ENCODE results near the gene NOP10. TPM values are rescaled to one million over a fixed set of nuclear protein-coding genes. Genes with fewer than 3 reads are reported as not detected.
A peak's percentile ranks its signal among the peaks of the same experiment; 100 is the strongest.
"Not testable (repeated sequence)": the region's sequence is repeated elsewhere in the genome, so short reads cannot be mapped to it uniquely, and the experiment has no call there.

Gene NOP10
- polyA plus RNA-seq (2013) = 349 TPM in 2 replicates

DNA sequence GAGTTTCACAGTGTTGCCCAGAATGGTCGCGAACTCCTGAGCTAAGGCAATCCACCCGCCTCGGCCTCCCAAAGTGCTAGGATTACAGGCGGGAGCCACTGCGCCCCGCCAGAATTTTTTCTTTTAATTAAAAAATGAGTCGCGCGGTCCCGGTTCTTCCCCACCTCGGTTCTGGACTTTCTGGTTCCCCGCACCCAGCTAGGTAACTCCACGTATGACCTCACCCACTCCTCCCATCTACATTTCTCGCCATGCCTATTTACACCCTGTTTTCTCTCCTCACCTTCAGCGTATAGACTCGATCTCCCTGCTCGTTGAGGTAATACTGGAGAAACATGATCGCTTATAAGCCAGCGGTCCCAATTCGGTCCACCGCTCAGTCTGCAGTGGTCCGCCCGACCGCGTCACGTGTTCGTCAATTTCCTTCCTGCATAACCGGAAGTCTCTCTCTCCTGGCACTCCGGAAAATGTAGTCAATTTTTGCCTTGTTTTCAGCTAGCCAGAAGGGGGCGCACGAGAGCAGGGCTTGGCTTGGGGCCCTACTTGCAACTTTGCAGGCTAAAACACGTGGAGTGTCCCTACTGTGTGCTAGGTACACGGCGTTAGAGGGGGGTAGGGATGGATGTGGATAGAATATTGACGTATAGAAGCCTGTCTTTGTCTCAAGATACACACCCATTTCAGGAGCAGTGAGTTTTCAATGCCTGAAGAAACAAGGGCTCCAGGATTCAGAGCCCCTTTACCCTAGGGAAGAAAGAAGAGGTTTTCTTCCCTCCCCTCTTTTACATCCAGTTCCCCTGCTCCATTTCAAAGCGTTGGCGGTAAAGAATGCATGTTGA is at the start of gene NOP10, which contains the start of gene NUTM1:
NOP10 (minus strand) TSS at position 400 of the 839 bp plus-strand sequence; CDS start at position 337, 63 bp downstream.
NUTM1 (plus strand) TSS at position 579 of the 839 bp plus-strand sequence. CDS start 382 bp downstream, outside the sequence.
- Histone ChIP-seq H3K9me3 (ENCODE audit: insufficient read depth, low read depth, low read length) (no peaks in the 10 kb centered on the region), H4K12ac (ENCODE audit: low read depth, low read length) (peak within 1 kb of the TSS; percentile 31), H3K36me3 (ENCODE audit: control insufficient read depth in 1 of 2, insufficient read depth in 2 of 2, low read length in 2 of 2) (peaks cover 7 to 8% of the 10 kb centered on the region in 2 experiments), H3K4me2 (ENCODE audit: low read length) (peak within 1 kb of the TSS; percentile 35), H3K23ac (ENCODE audit: low read length) (no peak within 1 kb of the TSS), H3K27ac (ENCODE audit: low read depth, low read length) (peak within 1 kb of the TSS; percentile 46), H2BK5ac (ENCODE audit: low read depth, low read length, poor library complexity) (peak within 1 kb of the TSS; percentile 10), H3K14ac (ENCODE audit: low read length) (peak within 1 kb of the TSS; percentile 25), H3K27me3 (ENCODE audit: insufficient read depth, low read length) (no peaks in the 10 kb centered on the region), H3K4me3 (ENCODE audit: low read depth, low read length) (peak within 1 kb of the TSS; percentile 74), H3K9ac (ENCODE audit: low read length) (peak within 1 kb of the TSS; percentile 19), H3K79me2 (ENCODE audit: control insufficient read depth, insufficient read depth, low read length, poor library complexity) (peaks cover 9% of the 10 kb centered on the region), H3K4me1 (ENCODE audit: control insufficient read depth in 1 of 2, insufficient read depth in 2 of 2, low read length in 2 of 2) (peaks cover 4% of the 10 kb centered on the region in 2 experiments), H4K8ac (ENCODE audit: low read depth, low read length) (peak within 1 kb of the TSS; percentile 67), H2AK5ac (ENCODE audit: low read length) (no peak within 1 kb of the TSS), H3K18ac (ENCODE audit: low read length) (peak within 1 kb of the TSS; percentile 21), H3K79me1 (ENCODE audit: low read length) (peaks cover 5% of the 10 kb centered on the region), H2BK12ac (ENCODE audit: low read length) (no peak within 1 kb of the TSS), H2BK120ac (ENCODE audit: insufficient read depth, low read length, poor library complexity) (peak within 1 kb of the TSS; percentile 12), H2AFZ (ENCODE audit: insufficient read depth, low read length, poor library complexity) (peak within 1 kb of the TSS; percentile 7), H3K4ac (ENCODE audit: low read depth, low read length) (peak within 1 kb of the TSS; percentile 78), H4K91ac (ENCODE audit: low read depth, low read length) (peak within 1 kb of the TSS; percentile 21)
- no CpG with 5 or more reads among the region's 38 CpGs for WGBS (ENCODE audit: extremely low coverage, insufficient coverage, insufficient read length)
- DNase-seq = peak; percentile 91 to 94

GRCh38 chr15:34389594-34390086 is 46.7 kb upstream of the NOP10 start:
- not testable (repeated sequence) for H2BK5ac ChIP-seq (ENCODE audit: low read depth, low read length, poor library complexity); H3K4ac ChIP-seq (ENCODE audit: low read depth, low read length); H4K8ac ChIP-seq (ENCODE audit: low read depth, low read length); H2BK12ac ChIP-seq (ENCODE audit: low read length); H3K4me2 ChIP-seq (ENCODE audit: low read length); H3K23ac ChIP-seq (ENCODE audit: low read length); H4K91ac ChIP-seq (ENCODE audit: low read depth, low read length); H3K14ac ChIP-seq (ENCODE audit: low read length); H3K27me3 ChIP-seq (ENCODE audit: insufficient read depth, low read length); H2AK5ac ChIP-seq (ENCODE audit: low read length); H3K79me1 ChIP-seq (ENCODE audit: low read length); H3K36me3 ChIP-seq (ENCODE audit: control insufficient read depth in 1 of 2, insufficient read depth in 2 of 2, low read length in 2 of 2); H3K9me3 ChIP-seq (ENCODE audit: insufficient read depth, low read depth, low read length); H4K12ac ChIP-seq (ENCODE audit: low read depth, low read length); H2BK120ac ChIP-seq (ENCODE audit: insufficient read depth, low read length, poor library complexity); H2AFZ ChIP-seq (ENCODE audit: insufficient read depth, low read length, poor library complexity); H3K9ac ChIP-seq (ENCODE audit: low read length); H3K27ac ChIP-seq (ENCODE audit: low read depth, low read length); H3K4me3 ChIP-seq (ENCODE audit: low read depth, low read length); H3K79me2 ChIP-seq (ENCODE audit: control insufficient read depth, insufficient read depth, low read length, poor library complexity); DNase-seq; H3K18ac ChIP-seq (ENCODE audit: low read length); H3K4me1 ChIP-seq (ENCODE audit: control insufficient read depth in 1 of 2, insufficient read depth in 2 of 2, low read length in 2 of 2)
- WGBS (ENCODE audit: extremely low coverage, insufficient coverage, insufficient read length) = no CpG with 5 or more reads among the region's 16 CpGs

GRCh38 chr15:34381829-34382521 is 39.0 kb upstream of the NOP10 start:
- not testable (repeated sequence) for H4K91ac ChIP-seq (ENCODE audit: low read depth, low read length); H2BK5ac ChIP-seq (ENCODE audit: low read depth, low read length, poor library complexity); DNase-seq; H3K79me1 ChIP-seq (ENCODE audit: low read length); H2AK5ac ChIP-seq (ENCODE audit: low read length); H3K79me2 ChIP-seq (ENCODE audit: control insufficient read depth, insufficient read depth, low read length, poor library complexity); H3K27ac ChIP-seq (ENCODE audit: low read depth, low read length); H4K8ac ChIP-seq (ENCODE audit: low read depth, low read length); H2BK120ac ChIP-seq (ENCODE audit: insufficient read depth, low read length, poor library complexity); H3K23ac ChIP-seq (ENCODE audit: low read length); H3K27me3 ChIP-seq (ENCODE audit: insufficient read depth, low read length); H2BK12ac ChIP-seq (ENCODE audit: low read length); H3K18ac ChIP-seq (ENCODE audit: low read length); H3K9ac ChIP-seq (ENCODE audit: low read length); H3K36me3 ChIP-seq (ENCODE audit: control insufficient read depth in 1 of 2, insufficient read depth in 2 of 2, low read length in 2 of 2); H2AFZ ChIP-seq (ENCODE audit: insufficient read depth, low read length, poor library complexity); H3K4me2 ChIP-seq (ENCODE audit: low read length); H3K4ac ChIP-seq (ENCODE audit: low read depth, low read length); H3K9me3 ChIP-seq (ENCODE audit: insufficient read depth, low read depth, low read length); H3K14ac ChIP-seq (ENCODE audit: low read length); H3K4me1 ChIP-seq (ENCODE audit: control insufficient read depth in 1 of 2, insufficient read depth in 2 of 2, low read length in 2 of 2); H4K12ac ChIP-seq (ENCODE audit: low read depth, low read length); H3K4me3 ChIP-seq (ENCODE audit: low read depth, low read length)
- no CpG with 5 or more reads among the region's 19 CpGs for WGBS (ENCODE audit: extremely low coverage, insufficient coverage, insufficient read length)

DNA sequence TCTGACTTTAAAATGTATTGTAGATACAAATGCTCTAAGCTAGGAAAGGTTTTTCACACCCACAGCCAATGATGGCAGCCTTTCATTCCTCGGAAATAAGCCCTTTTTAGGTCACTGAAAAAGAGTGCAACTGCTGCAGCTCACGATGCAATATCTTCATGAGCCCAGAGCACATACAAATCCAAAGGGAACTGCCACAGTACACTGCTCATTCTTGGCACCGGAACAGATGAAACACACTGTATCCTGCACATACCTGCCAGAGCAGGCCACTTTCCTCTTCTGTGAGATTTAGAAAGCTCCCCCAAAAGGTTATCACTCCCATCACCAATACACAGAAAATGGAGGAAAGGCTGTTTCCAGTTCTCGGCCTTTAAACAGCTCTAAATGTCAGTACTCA is 37.6 kb upstream of the NOP10 start:
- H3K4me1 ChIP-seq (ENCODE audit: control insufficient read depth in 1 of 2, insufficient read depth in 2 of 2, low read length in 2 of 2); H2BK120ac ChIP-seq (ENCODE audit: insufficient read depth, low read length, poor library complexity); DNase-seq; H3K4me3 ChIP-seq (ENCODE audit: low read depth, low read length); H2BK5ac ChIP-seq (ENCODE audit: low read depth, low read length, poor library complexity); H2AK5ac ChIP-seq (ENCODE audit: low read length); H3K27ac ChIP-seq (ENCODE audit: low read depth, low read length); H3K14ac ChIP-seq (ENCODE audit: low read length); H3K9ac ChIP-seq (ENCODE audit: low read length); H2BK12ac ChIP-seq (ENCODE audit: low read length); H2AFZ ChIP-seq (ENCODE audit: insufficient read depth, low read length, poor library complexity); H3K79me2 ChIP-seq (ENCODE audit: control insufficient read depth, insufficient read depth, low read length, poor library complexity); H3K79me1 ChIP-seq (ENCODE audit: low read length); H4K91ac ChIP-seq (ENCODE audit: low read depth, low read length); H3K23ac ChIP-seq (ENCODE audit: low read length); H3K4ac ChIP-seq (ENCODE audit: low read depth, low read length); H3K4me2 ChIP-seq (ENCODE audit: low read length); H3K9me3 ChIP-seq (ENCODE audit: insufficient read depth, low read depth, low read length); H4K12ac ChIP-seq (ENCODE audit: low read depth, low read length); H3K27me3 ChIP-seq (ENCODE audit: insufficient read depth, low read length); H3K36me3 ChIP-seq (ENCODE audit: control insufficient read depth in 1 of 2, insufficient read depth in 2 of 2, low read length in 2 of 2); H4K8ac ChIP-seq (ENCODE audit: low read depth, low read length); H3K18ac ChIP-seq (ENCODE audit: low read length): not testable (repeated sequence)
- WGBS (ENCODE audit: extremely low coverage, insufficient coverage, insufficient read length) = no CpG with 5 or more reads among the region's 4 CpGs
